GM10266 (cell line): ENCODE results near the gene UBR3.
"Not testable (repeated sequence)": the region's sequence is repeated elsewhere in the genome, so short reads cannot be mapped to it uniquely, and the experiment has no call there.

Source experiments
- DNase-seq: peaks from one replicate; pipeline ENCODE4 v3.0.0; 2012; ENCODE audit errors: extremely low spot score
- CTCF ChIP-seq: IDR thresholded peaks from 2 replicates; pipeline ENCODE4 v1.5.1; 2012; ENCODE audit warnings: mild to moderate bottlenecking, low read depth; ENCODE audit not compliant: control insufficient read depth, insufficient read depth; ENCODE audit errors: missing control alignments

The UBR3 gene

GRCh38 chr2:169818241-169818640, 9.0 kb upstream of the UBR3 start:
- DNase-seq = no peak
- TF ChIP-seq CTCF = no peak

- DNase-seq = no peak
- no peak for TF ChIP-seq CTCF
These were observed 8.1 kb upstream of the UBR3 start for GRCh38 chr2:169819106-169819505.

GRCh38 chr2:169820101-169820500, 7.2 kb upstream of the UBR3 start:
- not testable (repeated sequence) for DNase-seq

- no peak for DNase-seq
- TF ChIP-seq CTCF = no peak
These were observed 5.2 kb upstream of the UBR3 start for GRCh38 chr2:169822036-169822435.

GRCh38 chr2:169822785-169823392, 4.4 kb upstream of the UBR3 start:
- no peak for TF ChIP-seq CTCF
- no peak for DNase-seq

- DNase-seq = no peak
- no peak for TF ChIP-seq CTCF
These were observed 3.3 kb upstream of the UBR3 start for GRCh38 chr2:169823996-169824372.

- peak; percentile 100 for TF ChIP-seq CTCF
- DNase-seq = peak; percentile 90
These were observed 2.6 kb upstream of the UBR3 start, which contains the start of gene METTL5 for GRCh38 chr2:169824373-169825333. TSS of gene METTL5 (minus strand) at chr2:169824905. CDS start at chr2:169824597, 308 bp downstream.
